Activated gamma-delta T cell (primary cell): Measurements from ENCODE around the gene ATP6V0E2.
"Not testable (repeated sequence)": the region's sequence is repeated elsewhere in the genome, so short reads cannot be mapped to it uniquely, and the experiment has no call there.

ENCODE experiments used
- DNase-seq: peaks from one replicate; lab custom pipeline; 2025; lab: John Stamatoyannopoulos, UW
- total RNA-seq, 2 donors: gene quantifications; one replicate each; lab custom pipeline; 2026; lab: John Stamatoyannopoulos, UW

The ATP6V0E2 gene
- total RNA-seq = 37.9 to 63.9 reads per million in 2 donors

DNA sequence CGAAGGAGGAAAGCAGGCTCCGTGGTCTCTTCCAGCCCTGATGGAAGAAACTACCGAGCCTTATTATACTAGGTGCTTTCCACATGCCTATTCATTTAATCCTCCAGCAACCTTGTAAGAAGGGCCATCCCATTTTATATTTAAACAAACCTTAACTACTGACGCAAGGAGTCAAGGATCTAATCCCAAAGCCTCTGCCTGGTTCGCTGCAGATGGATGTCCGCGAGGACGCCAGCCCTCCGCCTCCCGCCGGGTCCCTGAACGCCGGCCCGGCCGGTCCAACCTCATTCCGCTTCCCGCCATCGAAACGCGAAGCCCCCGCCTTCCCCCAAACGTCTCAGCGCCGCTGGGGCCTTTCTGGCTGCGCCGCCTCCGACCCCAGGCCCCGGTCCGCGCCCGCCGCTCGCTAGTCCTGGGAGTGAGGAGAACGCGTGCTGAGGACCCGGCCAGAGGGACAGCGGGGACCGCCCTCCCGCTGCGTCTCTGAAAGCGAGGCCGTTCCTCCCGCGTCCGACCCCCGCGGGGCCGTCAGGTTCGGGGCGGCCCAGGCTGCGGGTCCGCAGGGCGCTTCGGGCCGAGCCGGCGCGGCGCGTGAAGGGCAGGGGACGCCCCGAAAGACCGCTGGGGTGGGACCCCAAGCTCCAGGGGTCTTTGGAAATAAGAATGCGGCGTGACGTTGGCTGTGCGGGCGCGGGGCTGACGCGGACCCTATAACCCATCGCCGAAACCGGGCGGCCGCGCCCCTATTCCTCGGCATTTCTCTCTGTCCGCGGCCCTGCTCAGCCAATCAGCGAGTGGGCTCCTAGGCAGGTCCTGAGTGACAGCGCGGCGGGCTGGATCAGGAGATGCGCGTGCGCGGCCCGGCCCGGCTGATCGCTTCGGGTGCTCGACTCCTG lies at the start of gene ATP6V0E2:
Gene ATP6V0E2, plus strand, starts transcription at position 896 of the 896 bp plus-strand sequence. CDS start 97 bp downstream, outside the sequence.
- peak; percentile 91 for DNase-seq

DNA sequence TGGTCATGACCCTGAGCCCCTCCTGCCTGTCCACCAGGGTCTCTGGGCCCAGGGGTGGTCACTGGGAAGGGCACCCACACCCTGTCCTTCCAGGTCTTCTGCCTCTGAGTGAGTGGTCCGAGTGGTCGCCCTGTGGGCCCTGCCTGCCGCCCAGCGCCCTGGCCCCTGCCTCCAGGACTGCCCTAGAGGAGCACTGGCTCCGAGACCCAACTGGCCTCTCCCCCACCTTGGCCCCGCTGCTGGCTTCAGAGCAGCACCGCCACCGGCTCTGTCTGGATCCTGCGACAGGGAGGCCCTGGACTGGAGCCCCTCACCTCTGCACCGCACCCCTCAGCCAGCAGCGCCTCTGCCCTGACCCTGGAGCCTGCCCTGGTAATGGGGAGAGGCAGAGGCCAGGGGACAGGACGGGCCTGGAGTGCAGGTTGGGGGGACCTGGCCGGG lies 49.4 kb upstream of the ATP6V0E2 start:
- DNase-seq = no peak

DNA sequence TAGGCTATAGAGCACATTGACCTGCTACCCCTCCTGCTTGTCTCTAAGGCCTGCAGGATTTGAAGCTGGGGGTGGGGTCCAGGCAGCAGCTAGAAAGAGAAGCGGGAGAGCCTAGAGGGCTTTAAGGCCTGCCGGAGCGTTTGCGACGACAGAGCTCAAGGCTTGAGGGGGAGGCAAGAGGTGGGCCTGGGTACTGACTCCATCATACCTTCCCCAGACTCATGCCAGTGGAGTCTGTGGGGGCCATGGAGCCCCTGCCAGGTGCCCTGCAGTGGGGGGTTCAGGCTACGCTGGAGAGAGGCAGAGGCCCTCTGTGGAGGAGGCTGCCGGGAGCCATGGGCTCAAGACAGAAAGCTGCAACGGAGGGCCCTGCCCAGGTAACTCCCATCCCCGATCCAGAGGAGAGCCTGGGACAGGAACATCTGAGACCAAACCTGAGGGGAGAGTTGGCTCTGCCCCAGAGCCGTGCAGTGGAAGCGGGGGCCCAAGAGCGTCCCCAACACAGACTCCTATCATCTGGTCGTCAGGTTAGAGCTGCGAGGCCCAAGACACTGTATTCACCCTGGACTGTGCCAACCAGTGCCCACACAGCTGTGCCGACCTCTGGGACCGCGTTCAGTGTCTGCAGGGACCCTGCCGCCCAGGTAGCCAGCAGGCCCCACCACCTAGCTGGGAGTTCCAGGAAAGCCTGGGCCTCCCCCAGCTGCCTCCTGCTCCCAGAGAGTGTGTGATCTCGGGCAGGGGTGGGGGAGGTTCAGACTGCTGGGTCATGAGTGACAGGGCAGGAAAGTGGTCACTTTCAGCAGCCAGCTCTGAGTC lies 48.8 kb upstream of the ATP6V0E2 start:
- no peak for DNase-seq

DNA sequence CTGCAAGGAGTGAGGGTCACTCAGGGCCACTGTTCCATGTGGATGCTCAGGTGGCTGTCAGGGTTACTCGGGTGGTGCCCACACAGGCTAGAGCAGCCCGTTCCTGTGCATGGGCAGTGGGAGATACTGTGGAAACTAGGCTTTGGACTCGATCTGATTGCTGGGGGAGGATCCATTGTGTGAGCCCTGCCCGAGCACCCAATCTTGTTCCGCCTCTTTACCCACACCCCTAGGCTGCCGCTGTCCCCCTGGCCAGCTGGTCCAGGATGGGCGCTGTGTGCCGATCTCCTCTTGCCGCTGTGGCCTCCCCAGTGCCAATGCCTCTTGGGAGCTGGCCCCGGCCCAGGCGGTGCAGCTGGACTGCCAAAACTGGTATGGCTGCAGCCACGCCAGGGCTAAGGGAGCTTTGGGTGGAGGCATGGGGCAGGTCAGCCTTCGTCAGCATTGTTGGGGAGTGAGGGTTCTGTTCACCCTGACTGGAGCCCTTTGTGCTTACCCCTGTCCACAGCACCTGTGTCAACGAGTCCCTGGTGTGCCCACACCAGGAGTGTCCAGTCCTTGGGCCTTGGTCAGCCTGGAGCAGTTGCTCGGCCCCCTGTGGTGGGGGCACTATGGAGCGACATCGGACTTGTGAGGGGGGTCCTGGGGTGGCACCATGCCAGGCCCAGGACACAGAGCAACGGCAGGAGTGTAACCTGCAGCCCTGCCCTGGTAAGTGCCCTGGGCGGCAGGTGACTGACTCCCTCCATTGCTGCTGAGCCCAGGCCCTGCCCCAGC lies 48.0 kb upstream of the ATP6V0E2 start:
- DNase-seq = no peak

DNA sequence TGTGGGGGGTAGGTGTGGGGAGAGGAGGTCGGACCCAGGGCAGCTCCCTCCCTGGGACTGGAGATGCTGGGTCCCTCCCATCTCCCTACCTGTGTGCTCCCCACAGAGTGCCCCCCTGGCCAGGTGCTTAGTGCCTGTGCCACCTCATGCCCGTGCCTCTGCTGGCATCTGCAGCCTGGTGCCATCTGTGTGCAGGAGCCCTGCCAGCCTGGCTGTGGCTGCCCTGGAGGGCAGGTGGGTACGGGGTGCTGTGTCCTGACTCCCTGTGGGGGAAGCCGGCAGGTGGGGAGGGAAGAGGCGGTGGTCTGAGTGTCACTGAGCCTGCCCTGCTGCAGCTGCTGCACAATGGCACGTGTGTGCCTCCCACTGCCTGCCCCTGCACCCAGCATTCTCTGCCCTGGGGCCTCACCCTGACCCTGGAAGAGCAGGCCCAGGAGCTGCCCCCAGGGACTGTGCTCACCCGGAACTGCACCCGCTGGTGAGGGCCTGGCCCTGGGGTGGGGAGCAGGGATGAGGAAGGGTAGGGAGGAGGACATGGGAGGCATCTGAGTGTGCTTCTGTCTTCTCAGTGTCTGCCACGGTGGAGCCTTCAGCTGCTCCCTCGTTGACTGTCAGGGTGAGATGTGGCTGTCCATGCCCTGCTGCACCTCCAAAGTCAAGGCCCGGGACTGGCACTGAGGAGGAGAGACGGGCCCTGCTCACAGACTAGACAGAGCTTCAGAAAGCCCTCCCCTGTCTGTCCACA lies 47.3 kb upstream of the ATP6V0E2 start:
- DNase-seq = no peak

DNA sequence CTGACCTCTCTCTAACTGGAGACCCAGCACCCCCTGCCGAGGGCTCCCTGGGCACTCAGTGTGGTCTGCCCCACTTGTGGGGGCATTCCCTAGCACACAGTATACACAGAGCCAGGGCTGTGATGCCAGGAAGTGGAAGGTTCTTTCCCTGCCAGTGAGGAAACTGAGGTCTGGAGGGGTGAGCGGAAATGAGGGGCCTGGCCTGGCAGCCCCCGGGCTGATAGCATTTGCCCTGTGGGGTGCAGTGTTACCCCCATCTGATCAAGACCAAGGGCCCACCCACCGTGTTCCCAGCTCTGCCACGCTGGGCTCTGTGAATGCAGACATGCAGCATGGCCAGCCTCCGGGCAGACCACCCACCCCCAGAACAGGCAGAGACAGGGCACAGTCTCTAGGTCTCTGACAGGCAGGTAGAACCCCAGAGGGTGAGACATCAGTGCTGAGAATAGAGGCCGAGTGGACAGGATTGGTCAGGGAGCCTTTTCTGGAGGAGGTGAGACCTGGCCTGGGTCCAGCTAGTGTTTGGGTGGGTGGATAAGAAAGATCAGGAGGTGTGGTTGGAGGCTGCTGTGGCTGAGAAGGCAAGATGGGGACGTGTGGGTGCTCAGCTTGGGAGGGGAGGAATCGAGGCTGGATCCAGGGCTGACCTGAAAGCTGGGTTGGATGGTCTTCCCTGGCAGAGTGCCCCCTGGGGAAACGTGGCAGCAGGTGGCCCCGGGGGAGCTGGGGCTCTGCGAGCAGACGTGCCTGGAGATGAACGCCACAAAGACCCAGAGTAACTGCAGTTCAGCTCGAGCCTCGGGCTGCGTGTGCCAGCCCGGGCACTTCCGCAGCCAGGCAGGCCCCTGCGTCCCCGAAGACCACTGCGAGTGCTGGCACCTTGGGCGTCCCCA lies 46.4 kb upstream of the ATP6V0E2 start:
- no peak for DNase-seq

DNA sequence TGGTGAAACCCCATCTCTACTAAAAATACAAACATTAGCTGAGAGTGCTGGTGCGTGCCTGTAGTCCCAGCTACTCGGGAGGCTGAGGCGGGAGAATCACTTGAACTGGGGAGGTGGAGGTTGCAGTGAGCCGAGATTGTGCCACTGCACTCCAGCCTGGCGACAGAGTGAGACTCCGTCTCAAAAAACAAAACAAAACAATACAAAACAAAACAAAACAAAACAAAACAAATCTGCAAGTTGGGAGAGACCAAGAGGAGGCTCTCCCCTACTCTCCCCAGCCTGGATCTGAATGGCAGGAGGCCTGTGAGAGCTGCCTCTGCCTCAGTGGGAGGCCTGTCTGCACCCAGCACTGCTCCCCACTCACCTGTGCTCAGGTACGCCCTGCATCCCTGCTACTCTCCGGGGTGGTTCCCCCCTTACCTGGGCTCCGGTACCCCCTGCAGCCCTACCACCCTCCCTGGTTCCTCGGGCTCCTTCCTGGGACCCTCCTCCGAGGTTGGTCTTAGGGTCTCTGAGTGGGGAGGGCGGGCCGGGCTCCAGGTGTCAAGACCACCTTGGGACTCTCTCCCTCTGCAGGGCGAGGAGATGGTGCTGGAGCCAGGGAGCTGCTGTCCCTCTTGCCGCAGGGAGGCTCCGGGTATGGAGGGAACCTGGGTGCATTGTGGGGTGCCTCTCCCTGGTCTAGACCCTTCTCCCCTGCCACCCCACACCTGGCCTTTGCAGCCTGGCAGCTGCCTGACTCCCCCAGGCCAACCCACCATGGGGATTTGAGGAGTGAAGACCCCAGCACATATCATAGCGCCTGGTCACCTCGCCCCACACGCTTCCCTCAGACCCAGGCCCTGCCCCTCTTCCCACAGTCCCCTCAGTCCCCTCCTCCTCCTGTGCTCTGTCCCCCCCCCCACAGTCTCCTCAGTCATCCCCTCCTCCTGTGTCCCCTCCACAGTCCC lies 45.1 kb upstream of the ATP6V0E2 start:
- DNase-seq = no peak

DNA sequence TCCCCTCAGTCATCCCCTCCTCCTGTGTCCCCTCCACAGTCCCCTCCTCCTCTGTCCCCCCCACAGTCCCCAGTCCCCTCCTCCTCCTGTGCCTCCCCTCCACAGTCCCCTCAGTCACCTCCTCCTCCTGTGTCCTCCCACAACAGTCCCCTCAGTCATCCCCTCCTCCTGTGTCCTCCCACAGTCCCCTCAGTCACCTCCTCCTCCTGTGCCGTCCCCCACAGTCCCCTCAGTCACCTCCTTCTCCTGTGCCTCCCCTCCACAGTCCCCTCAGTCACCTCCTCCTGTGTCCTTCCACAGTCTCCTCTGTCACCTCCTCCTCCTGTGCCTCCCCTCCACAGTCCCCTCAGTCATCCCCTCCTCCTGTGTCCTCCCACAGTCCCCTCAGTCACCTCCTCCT lies 43.2 kb upstream of the ATP6V0E2 start:
- not testable (repeated sequence) for DNase-seq

DNA sequence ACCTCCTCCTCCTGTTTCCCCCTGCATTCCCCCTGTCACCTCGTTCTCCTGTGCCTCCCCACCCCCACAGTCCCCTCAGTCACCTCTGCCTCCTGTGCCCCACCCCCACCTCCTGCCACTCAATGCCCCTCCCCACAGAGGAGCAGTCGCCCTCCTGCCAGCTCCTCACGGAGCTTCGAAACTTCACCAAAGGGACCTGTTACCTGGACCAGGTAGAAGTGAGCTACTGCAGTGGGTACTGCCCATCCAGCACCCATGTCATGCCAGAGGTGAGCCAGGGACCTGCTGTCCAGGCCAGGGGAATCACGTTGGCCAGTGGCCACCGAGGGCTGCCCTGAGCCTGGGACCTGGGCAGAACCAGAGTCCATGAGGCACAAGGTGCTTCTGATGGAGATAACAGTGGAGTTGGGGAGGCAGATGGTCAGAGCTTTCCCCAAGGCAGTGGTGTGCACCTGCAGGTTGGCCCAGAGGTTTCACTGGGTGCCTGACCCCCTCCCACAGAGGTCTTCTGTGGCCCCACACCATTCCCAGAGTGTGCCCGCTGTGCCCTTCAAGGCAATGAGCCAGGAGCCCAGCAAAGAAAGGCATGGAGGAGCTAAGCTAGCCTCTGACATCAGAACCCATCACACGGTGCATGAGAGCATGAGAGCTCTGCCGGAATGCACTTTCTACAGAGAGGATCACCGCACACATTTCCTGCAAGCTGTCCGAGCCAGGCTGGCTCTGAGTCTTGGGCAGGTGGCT lies 42.6 kb upstream of the ATP6V0E2 start:
- no peak for DNase-seq

DNA sequence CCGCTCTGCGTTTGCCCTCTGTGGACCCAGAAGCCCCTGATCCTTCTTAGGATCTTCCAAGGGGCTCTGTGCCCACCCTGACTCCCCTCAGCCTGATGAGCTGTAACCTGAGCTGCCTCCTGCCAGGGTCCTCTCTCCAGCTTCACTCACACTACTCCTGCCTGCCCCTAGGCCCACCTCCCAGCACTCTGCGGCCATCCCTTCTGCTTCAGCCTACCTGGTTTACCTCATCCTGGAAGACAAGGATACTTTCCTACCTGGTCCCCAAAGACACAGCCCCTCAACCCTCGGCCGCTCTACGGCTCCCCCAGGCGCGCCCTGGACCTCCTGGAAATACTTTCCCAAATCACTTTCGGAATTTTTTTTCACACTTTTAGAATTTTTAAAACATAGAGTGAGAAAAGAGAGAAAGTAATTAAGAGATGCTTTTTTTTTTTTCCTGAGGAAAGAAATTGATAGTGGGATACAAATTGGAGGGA lies 42.0 kb upstream of the ATP6V0E2 start:
- DNase-seq = no peak

DNA sequence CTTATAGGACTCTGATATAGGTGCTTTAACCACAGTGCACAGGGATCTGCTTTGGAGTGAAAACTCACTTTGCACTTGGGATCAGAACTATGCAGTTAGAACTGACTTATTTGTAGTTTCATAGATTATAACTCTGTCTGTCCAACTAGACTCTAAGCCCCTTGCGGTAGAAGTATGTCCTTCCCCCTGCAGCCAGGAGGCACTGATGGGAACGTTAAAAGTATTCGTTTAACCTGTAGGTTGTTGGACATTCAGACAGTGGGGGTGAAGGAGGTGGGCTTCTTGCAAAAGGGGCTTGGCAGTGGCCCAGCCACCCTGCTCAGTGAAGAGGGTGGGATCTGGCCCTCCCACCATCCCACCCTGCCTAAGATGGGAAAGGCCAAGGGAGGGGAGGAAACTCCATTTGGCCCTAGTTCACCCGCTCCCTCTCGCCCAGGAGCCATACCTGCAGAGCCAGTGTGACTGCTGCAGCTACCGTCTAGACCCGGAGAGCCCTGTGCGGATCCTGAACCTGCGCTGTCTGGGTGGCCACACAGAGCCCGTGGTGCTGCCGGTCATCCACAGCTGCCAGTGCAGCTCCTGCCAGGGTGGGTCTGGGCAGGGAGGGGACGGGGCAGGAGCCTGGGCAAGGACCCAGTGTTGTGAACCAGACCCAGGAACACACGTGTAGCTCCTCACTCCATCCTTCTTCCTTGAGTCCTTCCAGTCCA lies 41.3 kb upstream of the ATP6V0E2 start:
- DNase-seq = no peak

DNA sequence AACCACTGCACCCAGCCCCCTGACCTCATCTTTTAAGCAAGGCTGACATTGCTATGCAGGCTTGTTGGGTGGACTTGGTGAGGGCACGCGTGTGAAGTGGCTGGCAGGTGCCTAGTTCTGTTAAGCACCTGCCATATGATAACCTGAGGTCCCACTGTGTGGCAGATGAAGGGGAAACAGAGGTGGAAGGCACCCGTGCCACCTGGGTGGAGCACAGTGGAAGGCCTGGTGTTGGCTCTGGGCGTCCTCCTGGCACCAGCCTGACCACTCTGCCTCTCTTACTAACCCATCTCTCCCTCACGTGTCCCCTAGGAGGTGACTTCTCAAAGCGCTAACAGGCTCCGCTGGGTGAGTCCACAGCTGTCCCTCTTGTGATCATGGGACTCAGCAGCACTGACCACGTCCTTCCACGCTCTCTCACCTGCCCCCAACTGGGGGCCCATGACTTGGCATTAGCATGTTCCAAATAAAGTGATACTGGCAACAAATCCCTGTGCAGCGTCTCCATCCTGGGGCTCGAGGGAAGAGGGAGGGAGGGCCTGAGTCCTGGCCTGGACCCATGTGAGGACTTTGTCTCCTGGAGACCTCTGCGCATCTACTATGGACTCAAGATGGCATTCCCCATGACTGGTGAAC lies 40.2 kb upstream of the ATP6V0E2 start:
- DNase-seq = no peak

DNA sequence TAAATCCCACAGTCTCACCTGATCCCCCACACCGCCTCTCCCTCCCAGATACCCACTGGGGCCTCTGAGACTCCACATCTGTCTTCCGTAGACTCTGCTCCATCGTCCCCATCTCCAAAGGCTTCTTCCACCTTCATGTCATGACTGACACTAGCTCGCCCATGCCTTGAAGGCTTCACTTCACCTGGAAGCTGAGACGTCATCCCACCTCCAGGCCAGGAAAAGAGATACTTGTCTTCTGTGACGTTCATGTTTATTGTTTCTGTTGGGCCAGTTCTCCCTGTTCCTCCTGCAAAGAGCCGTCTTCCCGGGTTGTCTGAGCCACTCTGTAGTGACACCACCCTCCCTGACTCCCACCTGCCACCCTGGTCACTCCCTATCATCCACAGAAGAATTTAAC lies 39.2 kb upstream of the ATP6V0E2 start:
- no peak for DNase-seq

DNA sequence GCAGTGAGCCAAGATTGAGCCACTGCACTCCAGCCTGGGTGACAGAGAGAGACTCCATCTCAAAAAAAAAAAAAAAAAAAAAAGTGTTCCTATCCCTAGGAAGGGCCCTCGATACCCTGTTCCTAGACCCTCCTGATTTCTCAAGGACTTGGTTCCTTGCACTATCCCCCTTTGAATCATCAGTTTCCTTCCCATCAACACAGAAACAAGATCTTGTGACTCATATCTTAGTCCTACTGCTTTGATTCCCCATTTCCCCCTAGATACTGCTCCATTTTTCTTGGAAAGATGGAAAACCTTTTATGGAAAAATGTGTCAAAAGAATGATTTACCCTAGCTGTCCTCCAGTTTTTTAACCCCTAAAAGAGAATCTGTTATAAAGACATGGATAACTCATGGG lies 37.3 kb upstream of the ATP6V0E2 start:
- no peak for DNase-seq

DNA sequence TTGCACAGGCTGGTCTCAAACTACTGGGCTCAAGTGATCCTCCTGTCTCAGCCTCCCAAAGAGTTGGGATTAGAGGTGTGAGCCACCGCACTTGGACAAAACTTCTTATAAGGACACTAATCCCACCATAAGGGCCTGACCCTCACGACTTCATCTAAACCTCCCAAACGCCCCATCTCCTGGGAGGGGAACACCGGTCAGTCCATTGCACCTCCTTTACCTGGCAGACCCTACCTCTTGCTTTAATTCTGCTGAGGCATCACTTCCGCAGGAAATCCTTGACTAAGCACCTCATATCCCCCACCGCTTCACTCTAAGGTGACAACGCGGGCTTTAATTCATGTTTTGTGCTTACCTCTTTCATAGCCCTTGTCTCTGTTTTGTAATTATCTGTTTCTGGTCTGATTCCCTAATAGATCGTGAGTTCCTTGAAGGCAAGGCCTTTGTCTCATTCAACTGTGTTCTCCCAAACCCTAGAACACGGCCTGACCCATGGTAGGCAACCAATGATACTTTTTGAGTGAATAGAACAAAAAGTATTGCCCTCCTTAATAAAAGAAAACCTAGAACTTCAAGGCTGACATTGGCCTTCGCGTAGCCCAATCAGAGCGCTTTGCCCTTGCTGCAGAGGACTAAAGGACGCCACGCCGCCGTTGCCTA lies 36.1 kb upstream of the ATP6V0E2 start:
- no peak for DNase-seq

DNA sequence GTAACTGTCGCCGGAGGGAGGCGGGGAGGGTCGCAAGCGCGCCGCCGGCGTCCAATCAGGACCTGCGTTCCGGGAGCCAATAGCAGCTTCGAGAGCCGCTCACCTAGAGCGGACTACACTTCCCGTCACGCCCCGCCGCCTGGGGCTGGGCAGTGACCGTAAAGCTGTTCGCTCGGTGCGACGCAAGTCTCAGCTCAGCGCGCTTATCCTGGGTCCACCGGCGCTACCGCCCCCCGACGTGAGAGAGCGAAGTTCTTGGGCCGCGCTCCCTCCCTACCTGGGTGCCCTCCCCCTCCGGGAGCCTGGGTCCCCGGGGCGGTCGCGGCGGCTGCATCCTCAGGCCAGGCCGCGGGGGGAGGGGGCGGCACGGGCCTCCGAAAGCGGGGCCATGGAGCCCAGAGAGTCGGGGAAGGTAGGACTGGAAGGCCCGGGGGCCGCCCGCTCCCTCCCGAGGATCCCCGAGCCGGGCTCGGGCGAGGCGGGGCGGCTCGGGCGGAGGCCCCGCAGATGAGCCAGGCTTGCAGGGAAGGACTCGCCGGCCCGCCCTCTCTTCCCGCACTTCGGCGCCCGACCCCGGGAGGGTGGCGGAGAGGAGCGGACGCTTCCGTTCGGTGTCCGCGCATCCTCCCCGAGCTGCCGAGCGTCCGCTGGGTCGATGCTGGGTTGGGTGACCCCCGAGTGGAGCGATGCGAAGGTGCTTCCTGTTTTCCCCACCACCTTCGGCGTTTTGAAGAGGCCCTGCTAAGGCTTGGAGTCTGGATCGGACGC lies 35.4 kb upstream of the ATP6V0E2 start, which contains the start of gene ZNF862:
Gene ZNF862, plus strand, starts transcription at position 152 of the 768 bp plus-strand sequence. Its CDS starts 237 bp downstream, at position 389.
- DNase-seq = peak; percentile 95
